Measurements from ENCODE around the gene ARHGAP29.

- no peak for TF ChIP-seq POLR2AphosphoS5 (IDR thresholded peaks at IDR 0.05; ENCODE audit: low read depth, low read length)
- TF ChIP-seq SIN3A (IDR thresholded peaks at IDR 0.05; ENCODE audit: borderline replicate concordance, insufficient read depth, low read length), result no peak
Observed at GRCh38 chr1:94260635-94261387, 23.4 kb upstream of the ARHGAP29 start.

All from PFSK-1 (cell line).